DOHH2 (cell line): ENCODE data around the gene GAS2L2.

Experiments
- H3F3A ChIP-seq: fragments of 200-600 bp; sonication (generic), shearing (Covaris generic); 2 replicates; pipeline ENCODE4 v1.6.0; 2016; ENCODE audit warnings: antibody characterized with exemption, mild to moderate bottlenecking; ENCODE audit not compliant: control insufficient read depth, insufficient read depth
- H3K27ac ChIP-seq: fragments of 200-600 bp; sonication (generic); 2 replicates; pipeline ENCODE4 v1.5.1; 2014; ENCODE audit warnings: low read depth, mild to moderate bottlenecking, low read length, moderate library complexity
- H3K27me3 ChIP-seq: fragments of 200-600 bp; sonication (generic); 2 replicates; pipeline ENCODE4 v1.6.1; 2014; ENCODE audit warnings: mild to moderate bottlenecking, low read length, mixed read lengths; ENCODE audit not compliant: control insufficient read depth
- H3K36me3 ChIP-seq: fragments of 200-600 bp; sonication (generic); 2 replicates; pipeline ENCODE4 v1.6.1; 2014; ENCODE audit warnings: mild to moderate bottlenecking, low read length, moderate library complexity, mixed read lengths; ENCODE audit not compliant: control insufficient read depth
- H3K4me1 ChIP-seq: fragments of 200-600 bp; sonication (generic); 2 replicates; pipeline ENCODE4 v1.6.1; 2014; ENCODE audit warnings: mild to moderate bottlenecking, low read length, mixed read lengths; ENCODE audit not compliant: control insufficient read depth
- H3K4me2 ChIP-seq: fragments of 200-600 bp; sonication (generic); 2 replicates; pipeline ENCODE4 v1.6.0; 2014; ENCODE audit warnings: mild to moderate bottlenecking, low read length, moderate library complexity
- H3K4me3 ChIP-seq: fragments of 200-600 bp; sonication (generic); 2 replicates; pipeline ENCODE4 v1.5.1; 2014; ENCODE audit warnings: mild to moderate bottlenecking, low read length, mixed read lengths
- H3K79me2 ChIP-seq: fragments of 200-600 bp; sonication (generic); 2 replicates; pipeline ENCODE4 v1.6.1; 2014; ENCODE audit warnings: mild to moderate bottlenecking, low read length, mixed read lengths; ENCODE audit not compliant: control insufficient read depth
- H3K9me2 ChIP-seq: fragments of 200-600 bp; sonication (generic); replicated peaks from 2 replicates; pipeline ENCODE4 v1.6.1; 2014; ENCODE audit warnings: mild to moderate bottlenecking, low read length, mixed read lengths; ENCODE audit not compliant: control insufficient read depth
- H3K9me3 ChIP-seq: fragments of 200-600 bp; sonication (generic); 2 replicates; pipeline ENCODE4 v1.6.1; 2014; ENCODE audit warnings: antibody characterized with exemption, low read length, mixed read lengths; ENCODE audit not compliant: control insufficient read depth, insufficient read depth
- H4K20me1 ChIP-seq: fragments of 200-600 bp; sonication (generic); 2 replicates; pipeline ENCODE4 v1.6.0; 2014; ENCODE audit warnings: low read depth, mild to moderate bottlenecking, antibody characterized with exemption, low read length, moderate library complexity; ENCODE audit not compliant: control insufficient read depth, insufficient read depth
- EZH2phosphoT487 ChIP-seq: fragments of 200-600 bp; sonication (generic); IDR thresholded peaks from 2 replicates; pipeline ENCODE4 v1.6.1; 2017; ENCODE audit warnings: borderline replicate concordance, mild to moderate bottlenecking, antibody characterized with exemption, low read length, moderate library complexity, mixed read lengths
- TF ChIP-seq, protein P1 (sequence below): fragments of 200-600 bp; sonication (generic); IDR thresholded peaks from one replicate; pipeline ENCODE4 v1.5.1; 2014; ENCODE audit warnings: antibody characterized with exemption, mild to moderate bottlenecking, low read depth, low read length; ENCODE audit not compliant: poor library complexity, severe bottlenecking

The GAS2L2 gene

DNA sequence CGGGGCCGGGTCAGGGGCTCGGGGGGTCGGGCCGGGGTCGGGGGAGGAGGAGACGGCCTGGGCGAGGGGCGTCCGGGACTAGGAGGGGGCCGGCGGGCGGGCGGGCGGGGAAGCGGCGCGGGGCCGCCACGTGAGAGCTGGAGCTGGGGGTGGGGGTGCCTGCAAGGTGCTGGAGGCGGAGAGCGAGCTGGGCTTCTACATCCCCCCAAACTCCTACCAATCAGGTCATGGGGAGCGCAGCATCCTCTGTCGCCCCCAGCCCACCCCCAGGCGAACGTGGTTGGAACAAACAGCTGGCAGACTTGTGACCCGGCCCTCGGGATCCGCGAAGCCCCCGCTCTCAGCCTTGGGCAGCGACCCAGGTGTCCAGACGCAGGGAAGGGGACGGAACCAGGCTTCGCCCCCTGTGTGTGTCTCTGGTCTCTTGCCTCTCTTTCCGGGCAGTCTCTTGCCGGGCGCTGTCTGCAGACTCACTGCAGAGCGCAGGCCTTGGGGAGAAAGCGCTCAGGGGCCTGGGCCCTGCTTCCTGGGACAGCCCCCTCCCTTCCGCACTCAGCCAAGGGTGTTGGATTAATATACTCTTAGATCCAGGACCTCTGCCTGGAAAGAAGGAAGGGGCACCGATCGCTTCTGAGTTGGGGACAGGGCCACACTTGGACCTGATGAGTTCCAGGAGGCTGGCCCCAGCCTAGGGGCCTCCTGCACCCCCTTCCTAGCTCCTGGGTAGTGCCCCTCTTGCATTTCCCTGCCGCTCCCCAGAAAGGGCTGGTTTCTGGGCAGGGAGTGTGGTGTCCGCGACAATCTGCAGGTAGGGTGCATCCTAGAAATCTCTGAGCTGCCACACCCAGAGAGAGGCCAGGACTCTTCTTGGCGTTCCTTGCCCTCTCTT, 20.9 kb downstream of the GAS2L2 start:
- no peaks in the 10 kb centered on the region for H3F3A ChIP-seq
- no peak overlapping the region for H3K27ac ChIP-seq
- no peaks in the 10 kb centered on the region for H3K9me3 ChIP-seq
- no peaks in the 10 kb centered on the region for H3K36me3 ChIP-seq
- H3K4me2 ChIP-seq, result no peak overlapping the region
- H3K4me1 ChIP-seq, result peaks cover 3% of the 10 kb centered on the region
- H4K20me1 ChIP-seq, result no peaks in the 10 kb centered on the region
- TF ChIP-seq, protein P1, sequence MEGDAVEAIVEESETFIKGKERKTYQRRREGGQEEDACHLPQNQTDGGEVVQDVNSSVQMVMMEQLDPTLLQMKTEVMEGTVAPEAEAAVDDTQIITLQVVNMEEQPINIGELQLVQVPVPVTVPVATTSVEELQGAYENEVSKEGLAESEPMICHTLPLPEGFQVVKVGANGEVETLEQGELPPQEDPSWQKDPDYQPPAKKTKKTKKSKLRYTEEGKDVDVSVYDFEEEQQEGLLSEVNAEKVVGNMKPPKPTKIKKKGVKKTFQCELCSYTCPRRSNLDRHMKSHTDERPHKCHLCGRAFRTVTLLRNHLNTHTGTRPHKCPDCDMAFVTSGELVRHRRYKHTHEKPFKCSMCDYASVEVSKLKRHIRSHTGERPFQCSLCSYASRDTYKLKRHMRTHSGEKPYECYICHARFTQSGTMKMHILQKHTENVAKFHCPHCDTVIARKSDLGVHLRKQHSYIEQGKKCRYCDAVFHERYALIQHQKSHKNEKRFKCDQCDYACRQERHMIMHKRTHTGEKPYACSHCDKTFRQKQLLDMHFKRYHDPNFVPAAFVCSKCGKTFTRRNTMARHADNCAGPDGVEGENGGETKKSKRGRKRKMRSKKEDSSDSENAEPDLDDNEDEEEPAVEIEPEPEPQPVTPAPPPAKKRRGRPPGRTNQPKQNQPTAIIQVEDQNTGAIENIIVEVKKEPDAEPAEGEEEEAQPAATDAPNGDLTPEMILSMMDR, result no peak
- no peak for TF ChIP-seq EZH2phosphoT487
- H3K79me2 ChIP-seq, result no peaks in the 10 kb centered on the region
- H3K9me2 ChIP-seq, result no peaks in the 10 kb centered on the region
- H3K27me3 ChIP-seq, result peaks cover 23% of the 10 kb centered on the region
- H3K4me3 ChIP-seq, result no peak overlapping the region

DNA sequence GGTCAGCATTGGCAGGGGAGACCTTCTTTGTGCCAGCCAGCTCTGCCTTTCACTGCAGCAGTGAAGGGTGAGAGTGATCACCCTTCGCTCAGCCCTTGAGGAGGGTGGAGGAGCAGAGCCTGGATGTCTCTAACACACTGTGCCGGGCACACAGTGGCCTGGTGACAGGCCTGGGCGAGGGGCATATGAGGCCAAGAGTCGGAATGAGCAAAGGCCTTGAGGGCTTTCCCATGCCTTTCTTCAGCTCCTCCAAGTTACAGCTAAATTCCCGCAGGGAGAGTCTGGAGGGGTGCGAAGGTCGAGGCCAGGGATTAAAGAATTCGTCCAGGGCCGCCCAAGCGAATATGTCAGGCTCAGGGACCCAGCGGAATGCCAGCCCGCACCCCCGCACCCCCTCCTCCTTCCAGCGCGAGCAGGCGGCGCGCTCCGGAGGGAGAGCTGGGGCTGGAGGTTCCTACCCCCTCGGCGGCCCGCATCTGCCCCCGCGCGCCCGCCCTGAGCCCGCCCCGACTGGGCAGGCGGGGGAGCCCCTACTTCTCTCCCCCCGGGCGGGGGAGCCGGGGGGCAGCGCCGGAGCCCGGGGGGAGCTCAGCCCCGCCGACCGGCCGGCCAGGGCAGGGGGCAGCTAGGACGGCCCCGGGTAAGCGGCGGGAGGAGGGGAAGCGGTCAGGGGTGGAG, 21.7 kb downstream of the GAS2L2 start, which contains the start of gene RASL10B:
TSS of gene RASL10B (plus strand) at position 401 of the 678 bp plus-strand sequence. CDS start 3,546 bp downstream, outside the sequence.
- no peaks in the 10 kb centered on the region for H4K20me1 ChIP-seq
- H3F3A ChIP-seq, result no peaks in the 10 kb centered on the region
- no peak within 1 kb of the TSS for H3K27ac ChIP-seq
- H3K9me2 ChIP-seq, result no peaks in the 10 kb centered on the region
- H3K9me3 ChIP-seq, result no peaks in the 10 kb centered on the region
- H3K36me3 ChIP-seq, result no peaks in the 10 kb centered on the region
- H3K27me3 ChIP-seq, result peaks cover 23% of the 10 kb centered on the region
- no peak for TF ChIP-seq EZH2phosphoT487
- TF ChIP-seq, protein P1, result no peak
- H3K4me1 ChIP-seq, result peaks cover 10% of the 10 kb centered on the region
- H3K4me3 ChIP-seq, result no peak within 1 kb of the TSS
- no peaks in the 10 kb centered on the region for H3K79me2 ChIP-seq
- peak within 1 kb of the TSS; percentile 19; the same call in 1 of the 2 replicates for H3K4me2 ChIP-seq

DNA sequence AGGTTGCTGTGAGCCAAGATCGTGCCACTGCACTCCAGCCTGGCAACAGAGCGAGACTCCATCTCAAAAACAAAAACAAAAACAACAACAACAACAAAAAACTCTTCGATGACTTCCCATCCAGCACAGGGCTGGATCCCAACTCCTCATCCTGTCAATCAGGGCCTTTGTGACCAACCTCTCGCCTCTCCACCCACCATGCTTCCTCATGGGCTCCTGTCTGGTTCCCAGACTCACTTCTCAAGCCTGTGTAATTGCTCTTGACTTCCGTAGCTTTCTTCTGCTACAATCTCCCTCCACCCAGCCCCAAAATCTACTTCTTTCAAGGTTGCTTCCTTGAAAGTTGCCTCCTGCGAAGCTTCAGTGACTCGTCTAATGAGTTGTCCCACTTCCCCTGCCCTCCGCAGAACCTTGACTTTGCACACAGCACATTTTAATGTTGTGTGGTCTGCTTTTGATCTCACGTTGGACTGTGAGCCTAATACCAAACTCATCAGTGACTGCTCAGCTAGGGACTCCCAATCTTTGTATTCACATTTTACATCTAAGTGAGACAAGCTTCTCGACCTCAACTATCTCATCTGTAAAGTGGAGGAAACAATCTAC, 22.5 kb downstream of the GAS2L2 start:
- Histone ChIP-seq H3K9me2 (no peaks in the 10 kb centered on the region), H3F3A (no peaks in the 10 kb centered on the region), H3K36me3 (no peaks in the 10 kb centered on the region), H3K27ac (no peak overlapping the region), H3K9me3 (no peaks in the 10 kb centered on the region), H3K4me3 (no peak overlapping the region), H3K27me3 (peaks cover 23% of the 10 kb centered on the region), H4K20me1 (no peaks in the 10 kb centered on the region), H3K4me2 (no peak overlapping the region), H3K4me1 (peaks cover 12% of the 10 kb centered on the region), H3K79me2 (no peaks in the 10 kb centered on the region)
- no peak for TF ChIP-seq EZH2phosphoT487
- TF ChIP-seq, protein P1, result no peak
